CD14-positive monocyte (primary cell): Measurements from ENCODE around the gene CSTPP1. TPM values are rescaled to one million over a fixed set of nuclear protein-coding genes. Genes with fewer than 3 reads are reported as not detected.
"Not testable (repeated sequence)": the region's sequence is repeated elsewhere in the genome, so short reads cannot be mapped to it uniquely, and the experiment has no call there.

Source experiments
- DNase-seq, 3 donors: peaks; one replicate each; pipeline ENCODE4 v3.0.0-alpha.2; 2011 to 2022
- H2AFZ ChIP-seq: 2 replicates; pipeline ENCODE4 v1.6.0; 2012; ENCODE audit warnings: mild to moderate bottlenecking, low read depth, low read length, inconsistent platforms; ENCODE audit not compliant: insufficient read depth, poor library complexity, severe bottlenecking
- H3K27ac ChIP-seq, 2 donors: 1 replicate in 1 of 2; 2 replicates in 1 of 2; pipeline ENCODE4 v1.5.1; 2012 to 2013; ENCODE audit warnings: low read length in 2 of 2, control low read depth in 1 of 2, inconsistent platforms in 1 of 2, low read depth in 1 of 2, mild to moderate bottlenecking in 1 of 2
- H3K27me3 ChIP-seq, 2 donors: one replicate each; pipeline versions ENCODE4 v1.6.0 to v1.6.1; 2011 to 2013; ENCODE audit warnings: low read length in 2 of 2; ENCODE audit not compliant: control insufficient read depth in 2 of 2, insufficient read depth in 2 of 2
- H3K36me3 ChIP-seq, 2 donors: replicated peaks in 1 of 2; 1 replicate in 1 of 2; 2 replicates in 1 of 2; pipeline versions ENCODE4 v1.5.1 to v1.6.1; 2012 to 2013; ENCODE audit warnings: low read length in 2 of 2, control low read depth in 1 of 2, inconsistent platforms in 1 of 2, mild to moderate bottlenecking in 1 of 2; ENCODE audit not compliant: insufficient read depth in 2 of 2, control insufficient read depth in 1 of 2
- H3K4me1 ChIP-seq, 2 donors: 1 replicate in 1 of 2; 2 replicates in 1 of 2; pipeline versions ENCODE4 v1.5.1 to v1.6.1; 2012 to 2013; ENCODE audit warnings: low read length in 2 of 2, control low read depth in 1 of 2, inconsistent platforms in 1 of 2, mild to moderate bottlenecking in 1 of 2, moderate library complexity in 1 of 2; ENCODE audit not compliant: insufficient read depth in 2 of 2, control insufficient read depth in 1 of 2
- H3K4me2 ChIP-seq: replicated peaks from 2 replicates; pipeline ENCODE3; 2012; ENCODE audit warnings: low read length, moderate library complexity, mild to moderate bottlenecking; ENCODE audit not compliant: poor library complexity, severe bottlenecking; ENCODE audit errors: extremely low read depth
- H3K4me3 ChIP-seq, 3 experiments: fragments of 200-600 bp in 1 of 3; sonication (generic) in 1 of 3; replicated peaks in 1 of 3; 1 replicate in 2 of 3; 2 replicates in 1 of 3; pipeline ENCODE4 v1.5.1; 2011 to 2013; ENCODE audit warnings: low read length in 3 of 3, mild to moderate bottlenecking in 3 of 3, control low read depth in 2 of 3, low read depth in 2 of 3, inconsistent platforms in 1 of 3, moderate library complexity in 1 of 3
- H3K79me2 ChIP-seq: 2 replicates; pipeline ENCODE4 v1.6.0; 2012; ENCODE audit warnings: mild to moderate bottlenecking, control low read depth, inconsistent platforms, low read length, moderate library complexity; ENCODE audit not compliant: insufficient read depth
- H3K9ac ChIP-seq: 2 replicates; pipeline ENCODE4 v1.6.0; 2017; ENCODE audit warnings: low read length, mild to moderate bottlenecking; ENCODE audit not compliant: insufficient read depth, poor library complexity, severe bottlenecking
- H3K9me3 ChIP-seq, 2 donors: replicated peaks in 1 of 2; 1 replicate in 1 of 2; 2 replicates in 1 of 2; pipeline versions ENCODE4 v1.5.1 to v1.6.1; 2012 to 2013; ENCODE audit warnings: low read length in 2 of 2, control low read depth in 1 of 2; ENCODE audit not compliant: control insufficient read depth in 1 of 2, insufficient read depth in 1 of 2
- H4K20me1 ChIP-seq: 2 replicates; pipeline ENCODE4 v1.6.0; 2012; ENCODE audit warnings: mild to moderate bottlenecking, low read length, control low read depth, moderate library complexity; ENCODE audit not compliant: insufficient read depth
- H3K27ac Mint-ChIP-seq, 7 donors: one replicate each; pipeline ENCODE4 v1.8.0; 2020; ENCODE audit warnings: mild to moderate bottlenecking in 7 of 7, mixed read lengths in 7 of 7, moderate library complexity in 6 of 7, inconsistent platforms in 2 of 7
- H3K27me3 Mint-ChIP-seq, 3 donors: one replicate each; pipeline ENCODE4 v1.8.0; 2021 to 2022; ENCODE audit warnings: low read depth in 3 of 3, mild to moderate bottlenecking in 3 of 3, mixed read lengths in 3 of 3, moderate library complexity in 3 of 3, inconsistent platforms in 1 of 3
- H3K36me3 Mint-ChIP-seq, 2 donors: one replicate each; pipeline ENCODE4 v1.8.0; 2020; ENCODE audit warnings: mixed read lengths in 2 of 2, inconsistent platforms in 1 of 2, mild to moderate bottlenecking in 1 of 2
- H3K4me1 Mint-ChIP-seq: one replicate; pipeline ENCODE4 v1.8.0; 2020; ENCODE audit warnings: mild to moderate bottlenecking, mixed read lengths
- H3K4me3 Mint-ChIP-seq, 2 donors: one replicate each; pipeline ENCODE4 v1.8.0; 2020; ENCODE audit warnings: mild to moderate bottlenecking in 2 of 2, mixed read lengths in 2 of 2, moderate library complexity in 1 of 2
- H3K9me3 Mint-ChIP-seq, 7 donors: one replicate each; pipeline ENCODE4 v1.8.0; 2020 to 2022; ENCODE audit warnings: mixed read lengths in 7 of 7, mild to moderate bottlenecking in 6 of 7, moderate library complexity in 6 of 7, inconsistent platforms in 2 of 7
- WGBS: methylation state at CpG from one replicate; pipeline ENCODE4 v1.1.5; 2013; ENCODE audit warnings: missing lambda C conversion rate; ENCODE audit not compliant: insufficient coverage; 5-methylcytosine and 5-hydroxymethylcytosine counted together
- intact Hi-C, 2 donors: fragments of 100-400 bp; cut with micrococcal nuclease; formaldehyde crosslinking; loops; one replicate each; pipeline versions ENCODE4 v1.15.0 to v1.15.1; 2023
- polyA plus RNA-seq, 3 donors: library from polyadenylated mRNA; depleted of rRNA in 1 of 3; unstranded in 2 of 3; stranded (reverse) in 1 of 3; fragments of 300-500 nt in 2 of 3; fragments of >200 nt in 1 of 3; fragmentation: Illumina TruSeq in 2 of 3; gene quantifications; 1 replicate in 2 of 3; 2 replicates in 1 of 3; pipeline ENCODE4 v1.2.3, GENCODE V29; 2012 to 2021
- TF ChIP-seq, protein P1 (sequence below): fragments of 200-600 bp; IDR thresholded peaks from one replicate; pipeline ENCODE4 v1.8.0; 2022; ENCODE audit warnings: antibody characterized with exemption, mild to moderate bottlenecking

CSTPP1 gene
- polyA plus RNA-seq, 3 donors, result 4.5 to 6.5 (median 5.9) TPM

DNA sequence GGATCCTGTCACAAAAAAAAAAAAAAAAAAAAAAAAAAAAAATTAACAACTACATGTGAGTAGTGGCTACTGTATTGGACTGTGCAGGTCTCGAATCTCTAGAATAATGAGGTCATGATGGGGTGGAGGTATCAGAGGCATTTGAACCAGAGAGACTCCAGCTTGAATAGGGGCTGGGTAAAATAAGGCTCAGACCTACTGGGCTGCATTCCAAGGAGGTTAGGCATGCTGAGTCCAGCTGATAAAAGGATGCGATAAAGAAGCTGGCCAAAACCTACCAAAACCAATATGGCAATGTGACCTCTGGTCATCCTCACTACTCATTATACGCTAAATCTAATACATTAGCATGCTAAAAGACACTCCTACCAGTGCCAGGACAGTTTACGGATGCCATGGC is 255.6 kb downstream of the CSTPP1 start:
- no peak overlapping the region for H3K4me2 ChIP-seq
- WGBS, result 100% methylated on average over 2 of the region's 4 CpGs
- H3K36me3 ChIP-seq, result no peaks in the 10 kb centered on the region
- H3K9ac ChIP-seq, result no peak overlapping the region
- H3K4me3 ChIP-seq, result no peak overlapping the region
- H4K20me1 ChIP-seq, result no peaks in the 10 kb centered on the region
- no peak overlapping the region for H3K4me3 Mint-ChIP-seq
- peaks cover 5% of the 10 kb centered on the region for H3K4me1 Mint-ChIP-seq
- no peak for DNase-seq
- H3K9me3 ChIP-seq, result no peaks in the 10 kb centered on the region
- intact Hi-C loops, result no loop called here
- no peaks in the 10 kb centered on the region for H3K36me3 Mint-ChIP-seq
- peaks cover 6 to 7% of the 10 kb centered on the region in 2 donors for H3K4me1 ChIP-seq
- peaks cover 13 to 28% of the 10 kb centered on the region in 2 donors for H3K27me3 ChIP-seq
- no peaks in the 10 kb centered on the region for H3K79me2 ChIP-seq
- peaks cover 35 to 44% (median 39%) of the 10 kb centered on the region in 3 donors for H3K27me3 Mint-ChIP-seq
- no peak overlapping the region for H2AFZ ChIP-seq
- H3K27ac Mint-ChIP-seq, result no peak overlapping the region
- no peak overlapping the region for H3K27ac ChIP-seq
- TF ChIP-seq, protein P1, sequence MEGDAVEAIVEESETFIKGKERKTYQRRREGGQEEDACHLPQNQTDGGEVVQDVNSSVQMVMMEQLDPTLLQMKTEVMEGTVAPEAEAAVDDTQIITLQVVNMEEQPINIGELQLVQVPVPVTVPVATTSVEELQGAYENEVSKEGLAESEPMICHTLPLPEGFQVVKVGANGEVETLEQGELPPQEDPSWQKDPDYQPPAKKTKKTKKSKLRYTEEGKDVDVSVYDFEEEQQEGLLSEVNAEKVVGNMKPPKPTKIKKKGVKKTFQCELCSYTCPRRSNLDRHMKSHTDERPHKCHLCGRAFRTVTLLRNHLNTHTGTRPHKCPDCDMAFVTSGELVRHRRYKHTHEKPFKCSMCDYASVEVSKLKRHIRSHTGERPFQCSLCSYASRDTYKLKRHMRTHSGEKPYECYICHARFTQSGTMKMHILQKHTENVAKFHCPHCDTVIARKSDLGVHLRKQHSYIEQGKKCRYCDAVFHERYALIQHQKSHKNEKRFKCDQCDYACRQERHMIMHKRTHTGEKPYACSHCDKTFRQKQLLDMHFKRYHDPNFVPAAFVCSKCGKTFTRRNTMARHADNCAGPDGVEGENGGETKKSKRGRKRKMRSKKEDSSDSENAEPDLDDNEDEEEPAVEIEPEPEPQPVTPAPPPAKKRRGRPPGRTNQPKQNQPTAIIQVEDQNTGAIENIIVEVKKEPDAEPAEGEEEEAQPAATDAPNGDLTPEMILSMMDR, result no peak
- peaks cover 0 to 8% (median 0%) of the 10 kb centered on the region in 7 donors for H3K9me3 Mint-ChIP-seq

DNA sequence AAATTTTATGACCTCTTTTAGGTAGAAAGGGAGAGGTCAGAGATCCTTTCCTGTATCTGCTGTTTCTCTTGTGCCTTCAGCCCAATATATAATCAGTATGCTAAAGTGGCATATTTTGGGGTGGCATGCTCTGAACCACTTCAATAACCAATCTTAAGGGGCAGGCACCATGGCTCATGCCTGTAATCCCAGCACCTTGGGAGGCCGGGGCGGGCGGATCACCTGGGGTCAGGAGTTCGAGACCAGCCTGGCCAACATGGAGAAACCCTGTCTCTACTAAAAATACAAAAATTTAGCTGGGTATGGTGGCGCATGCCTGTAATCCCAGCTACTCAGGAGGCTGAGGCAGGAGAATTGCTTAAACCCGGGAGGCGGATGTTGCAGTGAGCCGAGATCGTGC is 261.6 kb downstream of the CSTPP1 start:
- H3K4me3 ChIP-seq, H3K4me1 Mint-ChIP-seq, H3K4me2 ChIP-seq, H3K4me3 Mint-ChIP-seq, H2AFZ ChIP-seq, H3K4me1 ChIP-seq, H3K36me3 ChIP-seq, H4K20me1 ChIP-seq, DNase-seq, H3K9me3 ChIP-seq, H3K9ac ChIP-seq, H3K27ac ChIP-seq, H3K79me2 ChIP-seq, H3K9me3 Mint-ChIP-seq, H3K27ac Mint-ChIP-seq, H3K36me3 Mint-ChIP-seq, intact Hi-C loops, H3K27me3 ChIP-seq: not testable (repeated sequence)
- WGBS, result 100% methylated on average over 5 of the region's 9 CpGs
- peaks cover 7 to 31% (median 21%) of the 10 kb centered on the region in 3 donors for H3K27me3 Mint-ChIP-seq
